HepG2 (cell line): Measurements from ENCODE around the gene SSBP2. TPM values are rescaled to one million over a fixed set of nuclear protein-coding genes. Genes with fewer than 3 reads are reported as not detected.

Experiments used
- ATAC-seq: fragments of 200-7000 bp; cut with Tn5 transposase; 3 replicates; pipeline ENCODE4 v1.9.1; 2020; ENCODE audit warnings: mild to moderate bottlenecking, moderate library complexity
- BruUV-seq: library from RNA; stranded (reverse); fragments of 400-500 nt; replicated peaks from 2 replicates; lab custom pipeline; 2021; lab: Mats Ljungman, UMichigan
- CTCF ChIA-PET: fragments of 300-600 bp; formaldehyde crosslinking; extraction: SDS; loops from one replicate; lab custom pipeline; 2021; ENCODE audit warnings: low total read pairs, inconsistent platforms, low intra/inter-chr PET ratio; lab: Yijun Ruan, JAX
- POLR2A ChIA-PET: fragments of 350-600 bp; sonication (Branson Sonifier 250); formaldehyde crosslinking; loops from one replicate; lab custom pipeline; 2020; ENCODE audit warnings: antibody characterized with exemption, inconsistent platforms; lab: Yijun Ruan, JAX
- DNase-seq: peaks from one replicate; pipeline ENCODE4 v3.0.0-alpha.2; 2015; ENCODE audit warnings: low spot score
- FAIRE-seq: peaks from 3 replicates; lab custom pipeline; 2011; peaks lifted over from hg19 to GRCh38; lab: Jason Lieb, UNC
- H2AFZ ChIP-seq: one replicate; pipeline ENCODE4 v1.6.1; 2011; ENCODE audit warnings: low read length, inconsistent platforms
- H3K27ac ChIP-seq: fragments of 300-600 bp; 3 replicates; pipeline ENCODE4 v1.8.0; 2011; ENCODE audit warnings: mixed run types, mild to moderate bottlenecking, mixed read lengths, low read length, inconsistent platforms; ENCODE audit not compliant: insufficient read depth; ENCODE audit errors: extremely low read length
- H3K27me3 ChIP-seq, 2 experiments: fragments of 200-600 bp in 1 of 2; 2 replicates in 1 of 2; 3 replicates in 1 of 2; pipeline versions ENCODE4 v1.6.0 to v1.8.0; 2011; ENCODE audit warnings: low read length in 2 of 2, mild to moderate bottlenecking in 2 of 2, moderate library complexity in 2 of 2, inconsistent platforms in 1 of 2; ENCODE audit not compliant: insufficient read depth in 2 of 2, control insufficient read depth in 1 of 2
- H3K36me3 ChIP-seq, 2 experiments: fragments of 200-600 bp in 1 of 2; replicated peaks in 1 of 2; 2 replicates in 1 of 2; 3 replicates in 1 of 2; pipeline versions ENCODE4 v1.5.1 to v1.8.0; 2011; ENCODE audit warnings: low read length in 2 of 2, inconsistent platforms in 1 of 2; ENCODE audit not compliant: insufficient read depth in 2 of 2, control insufficient read depth in 1 of 2
- H3K4me1 ChIP-seq: 2 replicates; pipeline ENCODE4 v1.5.1; 2012; ENCODE audit warnings: low read length, inconsistent platforms; ENCODE audit not compliant: insufficient read depth
- H3K4me2 ChIP-seq: 2 replicates; pipeline ENCODE4 v1.6.0; 2011; ENCODE audit warnings: low read depth, low read length, inconsistent platforms
- H3K4me3 ChIP-seq, 3 experiments: fragments of 200-600 bp in 1 of 3; sonication (generic), shearing (Covaris generic) in 1 of 3; replicated peaks in 1 of 3; 2 replicates each; pipeline ENCODE4 v1.5.1; 2011 to 2016; ENCODE audit warnings: low read length in 3 of 3, inconsistent platforms in 2 of 3, low read depth in 2 of 3, mild to moderate bottlenecking in 2 of 3, control low read depth in 1 of 3, mixed read lengths in 1 of 3; ENCODE audit not compliant: insufficient read depth in 1 of 3
- H3K79me2 ChIP-seq: one replicate; pipeline ENCODE4 v1.6.1; 2011; ENCODE audit warnings: low read length, inconsistent platforms; ENCODE audit not compliant: insufficient read depth
- H3K9ac ChIP-seq: 2 replicates; pipeline ENCODE4 v1.6.0; 2011; ENCODE audit warnings: mild to moderate bottlenecking, low read depth, low read length, inconsistent platforms; ENCODE audit not compliant: insufficient read depth
- H3K9me3 ChIP-seq: 2 replicates; pipeline ENCODE4 v1.5.1; 2012; ENCODE audit warnings: mild to moderate bottlenecking, low read length
- H4K20me1 ChIP-seq: 2 replicates; pipeline ENCODE4 v1.6.0; 2011; ENCODE audit warnings: inconsistent platforms, mild to moderate bottlenecking, low read length, moderate library complexity; ENCODE audit not compliant: insufficient read depth
- ATF7 ChIP-seq, 2 experiments: fragments of 450-650 bp in 1 of 2; sonication (generic) in 1 of 2; formaldehyde crosslinking in 1 of 2; IDR thresholded peaks; 2 replicates each; pipeline versions ENCODE4 v1.4.0 to v1.6.1; 2016 to 2020; ENCODE audit warnings: antibody characterized with exemption in 1 of 2, mild to moderate bottlenecking in 1 of 2, missing genetic modification reagents in 1 of 2
- CEBPB ChIP-seq: IDR thresholded peaks from 2 replicates; pipeline ENCODE4 v1.6.1; 2011; ENCODE audit warnings: low read depth, low read length, improper control_type of control experiment, borderline replicate concordance
- ZNF547 ChIP-seq: sonication (generic); formaldehyde crosslinking; IDR thresholded peaks from 2 replicates; pipeline ENCODE4 v1.5.1; 2020; ENCODE audit warnings: mild to moderate bottlenecking, missing genetic modification reagents
- ZNF7 ChIP-seq: IDR thresholded peaks from 2 replicates; pipeline ENCODE4 v1.6.1; 2016; ENCODE audit warnings: missing biosample characterization, missing genetic modification reagents
- ZNF713 ChIP-seq: sonication (generic); formaldehyde crosslinking; IDR thresholded peaks from 2 replicates; pipeline ENCODE4 v1.4.0; 2020; ENCODE audit warnings: mild to moderate bottlenecking, missing genetic modification reagents
- WGBS: methylation state at CpG from one replicate; pipeline ENCODE4 v1.1.6; 2017; ENCODE audit warnings: low lambda C conversion rate; 5-methylcytosine and 5-hydroxymethylcytosine counted together
- in situ Hi-C: cut with HindIII; loops from 2 replicates; pipeline ENCODE4 v1.10.0; 2017; ENCODE audit warnings: low pct_unique_long_range_greater_than_20kb; ENCODE audit not compliant: extremely low pct_ligation_motif_present
- intact Hi-C: fragments of 100-400 bp; cut with micrococcal nuclease; formaldehyde crosslinking; loops from one replicate; pipeline ENCODE4 v1.10.0; 2022; ENCODE audit not compliant: unreplicated experiment
- polyA plus RNA-seq, 8 experiments: library from polyadenylated mRNA; depleted of rRNA in 3 of 8; stranded (reverse) in 7 of 8; unstranded in 1 of 8; fragments of >200 nt; fragmentation: Illumina TruSeq in 4 of 8; extraction: Trizol in 4 of 8; gene quantifications; 2 replicates each; pipeline versions ENCODE4 v1.2.1 to v1.2.3, GENCODE V29; 2011 to 2016; ENCODE audit warnings: low read depth in 4 of 8, missing spikeins in 1 of 8, mixed read lengths in 1 of 8; ENCODE audit not compliant: insufficient read depth in 1 of 8
- total RNA-seq, 5 experiments: library from RNA; depleted of rRNA; stranded (reverse); fragments of >200 nt; fragmentation: Illumina TruSeq; extraction: Trizol; gene quantifications; 2 replicates each; pipeline ENCODE4 v1.2.3, GENCODE V29; 2016; ENCODE audit warnings: low read depth in 1 of 5
- TF ChIP-seq, protein P1 (sequence below): conservative IDR thresholded peaks from 2 replicates; pipeline ENCODE4 v1.6.1; 2018; ENCODE audit warnings: missing genetic modification reagents

The SSBP2 gene
- total and polyA plus RNA-seq, 2 of the 13 experiments (the other 11 are each of a cell fraction or from before 2014, with no cell fraction given) = 0.16 TPM; not detected in 1

DNA sequence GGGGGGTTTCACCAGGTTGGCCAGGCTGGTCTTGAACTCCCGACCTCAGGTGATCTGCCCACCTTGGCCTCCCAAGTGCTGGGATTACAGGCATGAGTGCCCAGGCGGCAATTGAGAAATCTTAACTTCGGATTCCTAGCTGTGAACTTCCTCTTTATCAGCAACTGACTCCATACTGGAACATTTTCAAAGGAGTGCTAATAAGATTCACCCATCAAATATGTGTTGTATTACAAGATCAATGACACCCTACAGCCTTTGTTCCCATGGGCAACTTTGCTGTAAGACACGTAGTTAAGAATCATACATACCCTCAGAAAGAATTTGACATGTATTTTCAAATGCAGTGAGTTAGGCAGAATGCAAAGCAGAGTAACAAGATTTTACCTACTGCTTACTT, 333.8 kb downstream of the SSBP2 start:
- ATAC-seq (no peak), DNase-seq (no peak), FAIRE-seq (no peak)
- Histone ChIP-seq H3K4me1 (peaks cover under 1% of the 10 kb centered on the region; the same call in 1 of the 2 replicates), H3K27ac (no peak overlapping the region), H3K79me2 (no peaks in the 10 kb centered on the region), H3K27me3 (no peaks in the 10 kb centered on the region), H3K9ac (no peak overlapping the region), H2AFZ (no peak overlapping the region), H3K36me3 (no peaks in the 10 kb centered on the region), H4K20me1 (no peaks in the 10 kb centered on the region), H3K4me3 (no peak overlapping the region), H3K4me2 (no peak overlapping the region), H3K9me3 (no peaks in the 10 kb centered on the region)
- ChIA-PET CTCF (no interaction called here), POLR2A (no interaction called here)
- intact Hi-C loops = no loop called here
- no TSS peak for BruUV-seq
- TF ChIP-seq ZNF547 (CRISPR knock-in tag) (no peak), ZNF7 (CRISPR knock-in tag) (no peak)
- in situ Hi-C loops = no loop called here
- WGBS = 34% methylated on average over 4 of the region's 4 CpGs

- FAIRE-seq (no peak), ATAC-seq (no peak; the same call in 2 of the 3 replicates), DNase-seq (no peak)
- no peak overlapping the region for H3K27ac ChIP-seq
- CTCF ChIA-PET = no interaction called here
- H3K4me1 ChIP-seq = peaks cover 11% of the 10 kb centered on the region
- H3K36me3 ChIP-seq = no peaks in the 10 kb centered on the region
- no peaks in the 10 kb centered on the region for H3K79me2 ChIP-seq
- in situ Hi-C loops = no loop called here
- BruUV-seq = no TSS peak
- no peak overlapping the region for H3K4me3 ChIP-seq
- H4K20me1 ChIP-seq = no peaks in the 10 kb centered on the region
- POLR2A ChIA-PET = no interaction called here
- no peaks in the 10 kb centered on the region for H3K9me3 ChIP-seq
- WGBS = 39% methylated on average over 2 of the region's 2 CpGs
- no peak overlapping the region for H3K4me2 ChIP-seq
- intact Hi-C loops = no loop called here
- H3K9ac ChIP-seq = no peak overlapping the region
- H3K27me3 ChIP-seq = no peaks in the 10 kb centered on the region
- H2AFZ ChIP-seq = no peak overlapping the region
- TF ChIP-seq, protein P1, sequence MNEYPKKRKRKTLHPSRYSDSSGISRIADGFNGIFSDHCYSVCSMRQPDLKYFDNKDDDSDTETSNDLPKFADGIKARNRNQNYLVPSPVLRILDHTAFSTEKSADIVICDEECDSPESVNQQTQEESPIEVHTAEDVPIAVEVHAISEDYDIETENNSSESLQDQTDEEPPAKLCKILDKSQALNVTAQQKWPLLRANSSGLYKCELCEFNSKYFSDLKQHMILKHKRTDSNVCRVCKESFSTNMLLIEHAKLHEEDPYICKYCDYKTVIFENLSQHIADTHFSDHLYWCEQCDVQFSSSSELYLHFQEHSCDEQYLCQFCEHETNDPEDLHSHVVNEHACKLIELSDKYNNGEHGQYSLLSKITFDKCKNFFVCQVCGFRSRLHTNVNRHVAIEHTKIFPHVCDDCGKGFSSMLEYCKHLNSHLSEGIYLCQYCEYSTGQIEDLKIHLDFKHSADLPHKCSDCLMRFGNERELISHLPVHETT (CRISPR knock-in tag) = no peak
- TF ChIP-seq ATF7 (IDR thresholded peaks at IDR 0.05) = peak; percentile 65
- TF ChIP-seq ATF7 (CRISPR knock-in tag; IDR thresholded peaks at IDR 0.05) = no peak
- no peak for TF ChIP-seq ZNF713
- TF ChIP-seq CEBPB = peak; percentile 40; the same call in 1 of the 2 replicates
Observed at GRCh38 chr5:81409896-81410295, 341.0 kb downstream of the SSBP2 start.
